Measurements from ENCODE around the gene IDUA.
"Not testable (repeated sequence)": the region's sequence is repeated elsewhere in the genome, so short reads cannot be mapped to it uniquely, and the experiment has no call there.

Gene IDUA

DNA sequence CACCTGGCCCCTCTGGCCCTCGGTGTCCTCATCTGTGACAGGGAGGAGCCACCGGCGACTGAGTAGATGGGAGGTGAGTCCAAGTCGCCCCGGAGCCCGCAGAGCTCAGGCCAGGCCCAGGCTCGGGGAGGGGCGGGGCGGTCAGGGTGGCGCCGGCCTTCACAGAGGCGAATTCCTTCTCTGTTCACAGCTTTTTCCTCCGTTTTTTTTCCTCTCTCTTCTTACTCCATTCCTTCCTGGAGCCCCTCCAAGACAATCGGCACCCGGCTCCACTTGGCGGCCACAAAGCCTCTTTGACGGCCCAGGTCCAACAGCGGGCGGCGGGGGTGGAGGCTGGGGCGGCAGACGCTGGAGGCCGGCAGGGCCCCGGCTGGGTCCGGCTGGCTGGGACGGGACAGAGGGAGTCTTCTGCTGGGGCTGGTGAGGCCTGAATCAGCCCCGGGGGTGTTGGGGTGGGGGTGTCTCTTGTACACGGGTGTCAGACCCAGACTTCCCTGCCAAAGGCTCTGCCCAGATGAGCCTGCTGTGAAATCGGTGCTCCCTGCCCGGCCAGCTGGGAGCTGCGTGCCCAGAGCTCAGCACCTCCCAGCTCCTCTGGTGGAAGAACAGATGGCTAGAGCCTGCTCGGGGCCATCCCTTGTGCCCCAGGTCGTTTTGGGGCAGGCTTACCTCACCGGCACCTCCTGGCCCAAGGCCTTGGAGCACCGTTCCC is 47.2 kb downstream of the IDUA start:
- DNase-seq: no peak

DNA sequence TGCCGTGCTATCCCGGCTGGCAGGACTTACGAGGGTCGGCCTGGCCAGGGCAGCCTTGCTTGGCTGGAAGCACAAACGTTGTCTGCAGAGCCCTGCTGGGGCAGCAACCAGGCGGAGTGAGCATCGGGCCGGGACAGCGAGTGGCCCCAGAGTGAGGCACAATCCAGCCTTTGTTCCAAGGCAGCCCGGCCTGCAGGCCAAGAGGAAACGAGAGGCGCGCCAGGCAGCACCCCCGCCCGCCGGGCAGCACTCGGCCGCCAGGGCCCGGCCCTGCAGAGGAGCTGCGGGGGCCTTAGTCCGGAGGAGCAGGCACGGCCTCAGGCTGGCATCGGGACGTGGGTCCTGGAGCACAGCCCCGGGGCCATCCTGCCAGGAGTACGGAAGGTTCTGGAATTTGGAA is 48.7 kb downstream of the IDUA start:
- no peak for DNase-seq

DNA sequence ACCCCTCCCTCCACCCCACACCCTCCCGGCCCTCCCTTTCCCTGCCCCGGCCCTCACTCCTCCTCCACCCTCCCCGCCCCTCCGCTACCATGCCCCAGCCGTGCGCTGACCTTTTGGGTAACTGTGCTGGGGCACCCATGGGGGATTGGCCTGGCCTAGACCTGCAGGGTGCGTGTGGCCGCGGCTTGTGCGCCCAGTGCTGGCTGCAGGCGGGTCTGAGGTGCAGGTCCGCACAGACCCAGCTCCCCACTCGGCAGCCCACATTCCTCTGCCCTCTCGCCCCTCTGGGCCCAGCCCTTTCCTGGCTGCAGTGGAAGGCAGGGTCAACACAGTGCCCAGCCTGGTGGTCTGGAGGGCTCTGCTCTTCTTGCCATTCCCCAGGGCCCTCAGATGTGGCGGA is 49.3 kb downstream of the IDUA start:
- DNase-seq: no peak

DNA sequence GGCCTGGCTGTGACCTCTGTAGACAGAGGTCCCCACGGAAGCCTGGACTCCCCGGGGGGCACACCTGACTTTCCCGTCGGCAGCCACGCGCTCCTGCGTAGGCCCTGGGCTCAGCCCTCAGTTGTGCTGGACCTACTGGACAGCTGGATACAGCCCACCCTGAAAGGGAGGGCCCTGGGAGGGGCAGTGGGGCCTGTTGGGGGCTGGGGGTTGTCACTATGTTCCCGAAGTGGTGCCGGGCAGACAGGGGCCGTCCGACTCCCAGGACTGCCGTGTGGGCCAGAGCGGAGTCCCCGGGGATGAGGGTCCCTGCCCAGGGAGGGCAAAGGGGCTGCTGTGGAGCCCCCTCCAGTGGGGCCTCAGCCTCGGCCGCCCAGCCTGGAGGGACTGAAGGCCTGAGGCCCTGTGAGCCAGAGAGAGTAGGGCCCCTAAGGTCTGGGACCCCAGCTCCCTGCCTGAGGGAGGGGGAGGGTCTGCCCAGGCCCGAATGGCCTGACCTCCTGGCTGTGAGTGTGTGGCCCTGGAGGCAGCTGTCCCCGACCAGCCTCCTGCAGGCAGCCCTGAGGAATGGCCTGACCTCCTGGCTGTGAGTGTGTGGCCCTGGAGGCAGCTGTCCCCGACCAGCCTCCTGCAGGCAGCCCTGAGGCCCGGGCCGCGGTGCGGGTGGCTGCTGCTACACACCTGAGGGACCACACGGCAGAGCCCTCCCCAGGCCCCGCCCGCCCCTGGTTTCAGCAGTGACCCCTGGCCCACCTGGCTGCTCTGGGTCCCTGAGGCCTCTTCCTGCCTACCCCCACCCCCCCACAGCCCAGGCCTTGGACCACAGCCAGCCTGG is 50.3 kb downstream of the IDUA start:
- no peak for DNase-seq

DNA sequence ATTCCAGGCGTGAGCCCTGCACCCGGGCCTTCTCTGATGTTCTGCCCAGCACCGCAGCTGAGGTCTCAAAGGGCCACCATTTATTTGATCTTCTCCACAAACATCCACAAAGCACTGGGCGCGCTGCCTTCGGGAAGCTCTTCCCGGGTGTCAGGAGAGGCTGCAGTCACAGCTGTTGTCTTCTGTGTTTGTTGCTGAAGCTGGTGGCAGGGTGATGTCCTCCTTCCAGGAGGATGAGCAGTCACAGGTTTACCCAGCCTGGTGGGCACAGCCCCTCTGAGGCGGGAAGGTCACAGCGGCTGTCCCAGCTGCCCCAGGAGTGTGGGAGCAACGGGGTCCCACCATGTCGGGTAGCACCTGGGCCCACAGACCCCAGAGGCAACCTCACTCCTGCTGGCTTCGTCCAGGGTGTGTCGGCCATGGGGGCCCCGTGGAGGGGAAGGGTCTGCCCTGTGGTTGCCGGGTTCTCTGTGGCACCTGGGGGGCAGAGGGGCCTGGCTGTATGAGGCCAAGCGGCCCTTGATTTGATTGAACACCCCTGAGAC is 52.2 kb downstream of the IDUA start:
- no peak for DNase-seq

DNA sequence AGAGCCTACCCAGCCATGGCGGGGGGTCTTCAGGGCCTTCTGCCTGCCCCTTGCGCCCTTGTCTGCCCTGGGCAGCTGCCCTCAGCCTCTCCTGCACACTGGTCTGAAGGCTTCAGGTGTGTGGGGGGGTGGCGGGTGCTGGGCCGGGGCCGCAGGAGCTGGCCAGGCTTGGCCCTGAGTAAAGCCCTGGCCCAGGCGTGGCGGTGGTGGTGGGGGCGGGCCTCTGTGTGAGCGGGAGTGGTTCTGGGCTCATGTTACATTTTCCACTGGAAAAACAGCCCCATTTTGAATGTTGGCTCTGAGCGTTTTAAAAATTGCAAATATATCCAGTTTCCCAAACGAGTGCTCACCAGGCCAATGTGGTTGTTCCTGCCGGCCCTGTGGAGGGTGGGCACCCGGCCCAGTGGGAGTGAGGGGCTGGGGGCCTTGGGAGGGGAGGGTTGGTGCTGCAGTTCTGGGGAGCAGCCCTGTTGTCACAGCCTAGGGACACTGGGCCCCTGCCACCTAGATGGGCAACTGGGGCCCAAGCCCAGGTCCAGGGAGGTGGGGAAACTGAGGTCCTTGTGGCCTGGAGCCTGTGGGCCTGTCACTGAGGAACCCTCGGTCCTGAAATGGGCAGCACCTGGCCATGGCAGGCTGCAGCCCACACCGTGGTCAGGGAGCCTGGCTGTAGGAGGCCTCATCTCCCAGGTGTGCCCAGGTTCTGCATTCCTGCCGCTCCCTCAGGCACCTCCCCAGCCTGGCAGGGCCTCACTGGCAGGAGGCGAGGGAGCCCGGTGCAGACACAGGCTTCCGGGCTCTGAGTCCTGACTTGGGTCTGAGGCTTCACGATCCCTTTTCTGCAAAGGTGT is 52.9 kb downstream of the IDUA start:
- DNase-seq: no peak

DNA sequence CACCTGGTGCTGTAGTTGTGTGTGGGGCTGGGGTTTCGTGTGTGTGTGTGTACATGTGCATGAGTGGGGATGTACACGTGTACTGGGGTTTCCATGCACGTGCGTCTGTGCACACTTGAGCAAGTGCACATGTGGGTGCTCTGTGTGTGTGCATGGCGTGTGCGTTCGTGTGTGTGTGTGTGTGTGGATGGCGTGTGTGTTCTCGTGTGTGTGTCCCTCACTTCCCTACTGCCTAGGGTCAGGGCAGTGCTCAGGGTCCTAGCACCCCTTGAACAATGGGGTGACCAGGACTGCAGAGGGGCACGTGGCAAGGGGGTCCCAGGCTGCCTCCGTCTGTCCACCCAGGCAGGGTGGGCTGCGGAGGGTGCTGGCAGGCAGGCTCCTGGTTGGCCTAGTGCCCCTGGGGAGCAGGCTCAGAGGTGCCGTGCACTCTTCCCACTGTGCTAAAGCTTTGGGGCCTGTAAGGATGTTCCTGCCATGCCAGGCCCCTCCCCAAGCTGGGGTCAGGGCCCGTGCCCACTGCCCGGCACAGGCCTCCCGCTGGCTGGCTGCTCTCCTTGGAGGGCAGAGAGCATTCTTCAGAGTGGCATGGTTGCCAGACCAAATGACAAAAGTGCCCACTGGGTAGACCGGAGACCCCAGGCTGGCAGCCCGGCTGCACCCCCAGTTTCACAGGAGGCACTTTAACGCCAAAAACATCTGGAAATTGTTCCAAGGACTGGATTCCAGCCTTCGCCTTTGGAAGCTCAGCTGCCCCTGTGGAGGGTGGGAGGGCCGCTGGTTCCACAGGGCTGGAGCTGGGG is 53.7 kb downstream of the IDUA start:
- no peak for DNase-seq

DNA sequence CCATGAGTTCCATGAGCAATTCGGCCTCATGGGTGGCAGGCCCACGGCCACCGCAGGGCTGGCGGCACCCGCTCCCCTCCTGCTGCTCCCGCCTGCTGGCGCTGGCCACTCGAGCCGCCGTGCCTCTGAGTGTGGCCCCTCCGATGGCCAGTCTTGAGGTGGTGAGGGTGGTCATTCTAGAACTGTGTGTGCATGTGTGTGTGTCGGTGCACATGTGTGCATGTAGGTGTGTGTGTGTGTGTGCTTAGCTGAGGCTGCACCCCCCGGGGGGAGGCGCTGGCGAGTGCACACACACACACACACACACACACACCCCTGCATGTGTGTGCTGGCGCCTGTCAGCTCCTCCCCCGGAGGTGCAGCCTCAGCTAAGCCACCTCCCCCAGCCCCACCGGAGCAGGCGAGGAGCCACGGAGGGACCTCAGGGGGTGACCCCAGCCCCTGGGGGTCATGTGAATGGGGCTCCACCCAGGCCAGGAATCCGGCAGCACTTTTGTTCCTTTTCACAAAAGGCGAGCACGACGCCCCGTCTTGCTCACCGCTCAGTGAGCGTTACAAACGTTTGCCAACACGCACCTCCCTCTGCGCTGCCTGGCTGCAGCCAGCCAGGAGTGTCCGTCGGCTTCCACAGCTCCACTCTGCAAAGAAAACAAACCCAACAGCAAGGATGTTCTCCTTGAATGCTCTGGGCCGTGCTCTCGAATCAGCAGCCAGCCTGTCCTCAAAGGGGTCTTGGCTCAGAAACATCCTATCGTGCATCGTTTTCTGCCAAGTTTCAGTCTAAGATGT is 54.5 kb downstream of the IDUA start:
- no peak for DNase-seq

DNA sequence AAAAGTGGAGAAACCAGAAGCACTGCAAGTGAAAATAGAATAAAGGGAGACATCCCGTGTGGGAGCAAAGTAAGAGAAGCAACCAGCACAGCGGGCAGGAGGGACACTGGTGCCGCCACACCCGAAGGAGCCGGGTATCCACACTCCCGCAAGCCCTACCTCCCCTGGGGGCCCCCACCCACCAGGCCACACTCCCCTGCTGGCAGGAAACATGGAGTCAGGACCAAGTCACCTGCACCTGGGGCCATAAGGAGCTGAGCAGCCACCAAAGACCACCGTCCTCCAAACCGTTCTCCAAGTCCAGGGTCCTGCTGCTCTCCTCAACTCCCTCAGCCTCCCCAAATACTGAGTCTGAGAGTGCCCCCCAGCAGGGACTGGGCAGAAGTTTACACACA is 55.1 kb downstream of the IDUA start:
- DNase-seq: no peak

DNA sequence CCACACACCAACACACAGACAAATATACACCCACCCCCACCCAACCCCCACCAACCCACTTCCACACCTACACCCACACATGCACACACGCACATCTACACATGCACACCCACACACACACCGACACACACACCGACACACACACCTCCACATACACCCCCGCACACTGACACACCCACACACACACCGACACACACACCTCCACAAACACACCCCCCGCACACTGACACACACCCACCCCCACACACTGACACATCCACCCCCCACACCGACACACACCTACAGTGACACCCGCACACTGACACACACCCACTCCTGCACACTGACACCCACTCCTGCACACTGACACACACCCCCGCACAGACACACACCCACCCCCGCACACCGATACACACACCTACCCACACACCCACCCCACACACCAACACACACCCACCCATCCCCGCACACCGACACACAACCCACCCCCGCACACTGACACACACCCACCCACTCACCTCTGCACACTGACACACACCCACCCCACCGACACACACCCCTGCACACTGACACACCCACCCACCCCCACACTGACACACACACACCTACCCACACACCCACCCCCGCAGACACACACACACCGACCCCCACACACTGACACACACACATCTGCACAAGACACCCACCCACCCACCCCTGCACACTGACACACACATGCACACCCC is 55.7 kb downstream of the IDUA start:
- DNase-seq: no peak

DNA sequence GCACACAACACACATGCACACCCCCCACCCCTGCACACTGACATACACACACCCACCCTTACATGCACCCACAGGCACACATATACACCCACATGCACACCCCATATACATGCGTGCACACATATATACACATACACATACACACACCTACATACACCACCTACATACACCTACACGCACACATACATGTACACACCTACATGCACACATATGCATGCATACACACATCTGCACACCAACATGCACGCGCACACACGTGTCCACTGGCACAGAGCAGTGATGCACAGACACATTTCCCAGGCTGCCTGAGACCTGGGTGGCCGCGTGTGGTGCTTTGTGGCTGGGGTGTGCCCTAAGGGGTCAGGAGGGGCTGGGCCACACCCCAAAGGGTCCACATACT is 56.3 kb downstream of the IDUA start:
- DNase-seq: no peak

DNA sequence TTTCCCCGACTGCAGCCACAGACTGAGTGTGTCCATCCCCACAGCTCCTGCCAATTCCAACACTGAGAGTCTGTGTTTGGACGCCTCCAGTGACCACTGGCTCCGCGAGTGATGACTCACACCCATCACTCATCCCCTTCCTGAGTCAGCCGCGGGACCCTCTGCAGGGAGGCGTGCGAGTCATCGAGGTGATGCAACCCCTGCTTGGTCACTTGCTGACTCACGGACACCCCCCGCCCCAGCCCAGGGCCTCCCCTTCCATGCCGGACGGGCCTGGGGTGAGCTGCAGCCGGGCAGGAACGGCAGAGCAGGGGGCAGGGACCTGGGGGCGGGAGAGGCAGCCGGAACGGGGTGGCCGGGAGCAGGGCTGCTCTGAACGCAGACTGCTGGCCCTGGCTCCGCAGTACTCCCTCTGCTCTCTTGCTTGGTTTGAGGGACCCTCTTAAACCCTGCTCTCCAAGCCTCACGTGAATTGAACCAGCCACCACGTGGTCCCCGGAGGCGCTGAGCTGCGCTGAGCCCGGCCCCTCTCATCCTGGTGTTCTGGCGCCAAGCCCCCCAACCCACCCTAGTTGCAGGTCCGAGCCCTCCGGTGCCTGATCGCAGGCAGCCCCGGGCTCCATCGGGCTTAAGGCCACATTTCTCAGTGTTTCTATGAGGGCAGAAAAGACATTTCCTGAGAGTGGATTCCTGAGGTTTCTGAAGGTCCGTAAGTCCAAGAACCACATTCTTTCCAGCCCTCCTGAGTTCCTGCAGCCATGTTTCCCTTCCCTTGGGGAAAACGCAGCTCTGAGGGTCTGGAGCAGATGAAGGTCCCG is 57.0 kb downstream of the IDUA start:
- DNase-seq: peak; percentile 36

DNA sequence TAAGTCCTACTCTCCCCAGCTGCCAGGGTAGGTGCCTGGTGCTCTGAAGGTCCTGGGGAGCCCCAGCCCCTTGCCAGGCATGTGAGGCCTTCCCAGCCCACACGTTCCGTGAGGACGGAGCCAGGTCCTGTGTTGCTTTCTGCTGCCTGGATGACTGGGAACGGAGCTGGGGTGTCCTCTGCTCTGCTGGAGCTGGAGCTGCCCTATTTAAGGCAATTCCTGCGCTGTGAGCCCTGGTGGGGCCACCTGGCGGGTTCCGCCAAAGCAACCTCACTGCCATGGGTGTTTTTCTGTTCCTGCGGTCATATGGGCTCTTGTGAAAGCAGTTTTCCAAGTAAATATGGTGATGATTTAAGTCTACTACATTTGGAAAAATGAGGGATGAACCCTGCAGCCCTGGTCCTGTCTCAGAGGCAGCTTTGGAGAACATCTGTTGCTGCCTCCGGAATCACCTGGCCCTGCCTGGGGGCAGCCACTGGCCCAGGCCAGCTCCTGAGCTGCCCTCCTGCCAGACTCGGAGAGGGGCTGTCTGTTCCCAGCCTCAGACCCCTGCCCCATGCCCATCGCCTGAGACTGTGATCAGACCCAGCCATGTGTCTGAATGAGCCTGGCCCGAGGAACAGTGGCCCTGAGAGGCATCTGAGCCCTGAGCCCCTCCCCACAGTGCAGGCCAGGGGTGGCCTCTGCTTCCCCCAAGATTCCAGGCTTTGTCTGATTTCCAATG is 57.8 kb downstream of the IDUA start:
- DNase-seq: no peak

DNA sequence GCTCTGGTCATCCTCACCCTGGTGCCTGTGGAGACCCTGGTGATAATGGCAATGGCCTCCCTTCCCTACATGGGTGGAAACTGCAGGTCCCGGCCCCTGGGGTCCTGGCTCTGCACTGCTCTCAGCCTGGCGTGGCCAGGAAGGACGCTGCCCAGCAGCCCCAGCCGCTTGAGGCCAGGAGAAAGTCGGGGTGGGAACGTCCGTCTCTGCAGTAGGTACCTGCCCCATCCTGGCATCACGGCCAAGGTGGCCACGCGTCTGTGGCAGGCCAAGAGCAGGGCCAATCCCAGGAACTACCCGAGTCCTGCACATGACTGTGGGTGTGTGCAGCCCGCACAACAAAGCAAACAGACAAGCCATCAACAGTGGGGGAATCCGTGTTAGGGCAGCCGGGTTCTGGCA is 58.4 kb downstream of the IDUA start:
- no peak for DNase-seq

DNA sequence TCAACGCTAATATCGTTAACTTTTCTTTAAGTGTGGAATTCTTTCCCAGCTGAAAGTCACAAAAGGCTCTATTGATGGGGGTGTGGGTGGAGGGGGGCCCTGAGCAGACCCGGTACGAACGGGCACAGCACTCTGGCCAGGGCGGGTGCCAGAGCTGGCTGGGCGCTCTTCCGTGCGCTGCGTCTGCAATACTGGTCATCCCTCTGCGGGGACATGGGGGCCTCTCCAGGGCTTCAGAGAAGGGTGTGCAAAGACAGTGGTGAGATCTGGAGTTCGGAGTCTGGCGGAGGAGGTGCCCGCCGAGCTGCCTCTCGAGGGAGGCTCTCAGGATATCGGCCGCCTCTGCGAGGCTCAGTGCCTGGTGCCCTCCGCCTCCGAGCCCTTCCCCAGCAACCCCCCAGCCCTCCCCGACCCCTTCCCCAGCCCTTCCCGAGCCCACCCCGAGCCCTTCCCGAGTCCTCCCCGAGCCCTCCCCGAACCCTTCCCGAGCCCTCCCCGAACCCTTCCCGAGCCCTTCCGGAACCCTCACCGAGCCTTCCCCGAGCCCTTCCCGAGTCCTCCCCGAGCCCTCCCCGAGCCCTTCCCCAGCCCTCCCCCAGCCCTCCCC is 58.9 kb downstream of the IDUA start:
- no peak for DNase-seq

DNA sequence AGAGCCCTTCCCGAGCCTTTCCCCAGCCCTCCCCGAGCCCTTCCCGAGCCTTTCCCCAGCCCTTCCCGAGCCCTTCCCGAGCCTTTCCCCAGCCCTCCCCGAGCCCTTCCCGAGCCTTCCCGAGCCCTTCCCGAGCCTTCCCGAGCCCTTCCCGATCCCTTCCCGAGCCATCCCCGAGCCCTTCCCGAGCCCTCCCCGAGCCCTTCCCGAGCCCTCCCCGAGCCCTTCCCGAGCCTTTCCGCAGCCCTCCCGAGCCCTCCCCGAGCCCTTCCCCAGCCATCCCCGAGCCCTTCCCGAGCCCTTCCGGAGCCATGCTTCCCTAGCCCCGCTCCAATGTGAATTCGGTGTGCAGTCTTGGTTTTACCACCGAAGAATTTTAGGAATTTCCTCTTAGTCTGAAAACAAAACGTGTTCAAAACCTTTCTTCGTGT is 59.8 kb downstream of the IDUA start:
- not testable (repeated sequence) for DNase-seq

DNA sequence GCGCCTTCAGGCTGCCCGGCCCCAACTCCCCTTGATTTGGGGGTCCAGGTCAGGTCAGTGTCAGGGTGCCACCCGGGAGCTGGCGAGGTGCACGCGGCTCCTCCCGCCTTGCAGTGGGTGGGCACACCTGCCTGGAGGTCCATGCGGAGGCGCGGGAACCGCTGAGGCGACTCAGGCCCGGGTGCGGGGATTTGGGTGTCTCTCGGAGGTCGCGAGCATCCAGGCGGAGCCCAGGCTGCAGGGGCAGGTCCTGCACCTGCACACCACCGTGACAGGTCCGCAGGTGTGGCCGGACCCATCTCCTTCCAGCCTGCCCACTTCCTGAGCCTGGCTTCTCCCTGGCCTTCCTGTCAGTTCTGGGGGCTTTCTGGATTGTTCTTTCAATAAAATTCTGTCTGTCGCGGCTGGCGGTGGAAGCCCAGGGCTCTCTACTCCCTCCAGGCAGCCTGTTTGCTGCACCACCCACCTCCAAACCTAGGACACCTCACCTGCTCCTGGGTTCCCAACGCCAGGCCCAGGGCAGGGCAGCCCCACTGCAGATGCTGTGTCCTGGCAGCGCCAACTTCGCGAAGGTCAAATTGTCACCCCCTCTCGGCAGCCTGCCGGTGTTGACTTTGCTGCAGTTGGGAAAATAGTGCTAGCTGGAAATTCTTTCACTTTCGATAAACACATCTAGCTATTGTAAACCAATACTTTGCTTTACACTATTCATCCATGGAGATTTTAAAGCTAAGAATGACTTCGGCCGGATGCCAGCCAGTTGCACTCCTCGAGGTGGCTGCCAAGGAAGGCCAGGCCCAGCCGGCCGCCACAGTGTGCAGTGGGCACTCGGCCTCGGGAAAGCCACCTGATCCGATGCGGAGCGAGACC is 60.5 kb downstream of the IDUA start:
- DNase-seq: no peak

Measured in stimulated activated CD4-positive, alpha-beta T cell treated with anti-CD3 and anti-CD28 coated beads, Interleukin-4, amount 100 ng/mL, for 24 hours (primary cell).